A549 (cell line): ENCODE measurements around the gene DAD1. TPM values are rescaled to one million over a fixed set of nuclear protein-coding genes. Genes with fewer than 3 reads are reported as not detected.

Experiments
- ATAC-seq, 2 experiments: fragments of 200-7000 bp in 1 of 2; fragments of >200 bp in 1 of 2; cut with Nextera tagmentation in 1 of 2; cut with Tn5 transposase in 1 of 2; 3 replicates each; pipeline versions ENCODE4 v1.8.0 to v1.9.1; 2018 to 2020; ENCODE audit warnings: mild to moderate bottlenecking in 1 of 2, moderate library complexity in 1 of 2
- CTCF ChIA-PET: fragments of 300-600 bp; sonication (Branson Sonifier 250); formaldehyde crosslinking; extraction: SDS; loops from one replicate; lab custom pipeline; 2021; ENCODE audit warnings: antibody characterized with exemption, inconsistent platforms; lab: Yijun Ruan, JAX
- POLR2A ChIA-PET: fragments of 350-600 bp; formaldehyde crosslinking; extraction: SDS; loops from one replicate; lab custom pipeline; 2021; ENCODE audit warnings: antibody characterized with exemption, inconsistent platforms; lab: Yijun Ruan, JAX
- DNase-seq, 2 experiments: peaks; one replicate each; pipeline versions ENCODE4 v3.0.0 to v3.0.0-alpha.2; 2011 to 2016; ENCODE audit warnings: low read depth in 1 of 2, low spot score in 1 of 2
- FAIRE-seq: peaks from 2 replicates; lab custom pipeline; 2011; peaks lifted over from hg19 to GRCh38; lab: Jason Lieb, UNC
- H3K27ac ChIP-seq, 2 experiments: fragments of >200 bp; sonication (Bioruptor Twin); formaldehyde crosslinking; 3 replicates each; pipeline ENCODE4 v1.5.1; 2016 to 2017
- H3K4me1 ChIP-seq: fragments of >200 bp; sonication (Bioruptor Twin); formaldehyde crosslinking; 3 replicates; pipeline ENCODE4 v1.6.1; 2016
- H3K4me2 ChIP-seq: fragments of >200 bp; sonication (Bioruptor Twin); formaldehyde crosslinking; 3 replicates; pipeline ENCODE4 v1.6.1; 2016
- H3K4me3 ChIP-seq: fragments of >200 bp; sonication (Bioruptor Twin); formaldehyde crosslinking; 3 replicates; pipeline ENCODE4 v1.5.1; 2016
- H3K9me3 ChIP-seq: fragments of >200 bp; sonication (Bioruptor Twin); formaldehyde crosslinking; 3 replicates; pipeline ENCODE4 v1.6.1; 2016
- CBX2 ChIP-seq: fragments of 200-600 bp; sonication (generic); IDR thresholded peaks from 2 replicates; pipeline ENCODE4 v1.6.1; 2016; ENCODE audit warnings: low read depth, mild to moderate bottlenecking, borderline replicate concordance
- EHMT2 ChIP-seq: fragments of 200-600 bp; sonication (generic); IDR thresholded peaks from 2 replicates; pipeline ENCODE4 v1.6.1; 2016; ENCODE audit warnings: antibody characterized with exemption, low read depth, mild to moderate bottlenecking, moderate library complexity
- FOXS1 ChIP-seq: fragments of 250-450 bp; sonication (Bioruptor Pico); IDR thresholded peaks from 2 replicates; pipeline ENCODE4 v1.5.0; 2020; ENCODE audit warnings: mild to moderate bottlenecking, moderate library complexity
- HDAC2 ChIP-seq: fragments of 200-600 bp; sonication (generic); IDR thresholded peaks from 2 replicates; pipeline ENCODE4 v1.6.1; 2016
- HEYL ChIP-seq: fragments of 250-450 bp; sonication (Bioruptor Pico); IDR thresholded peaks from 2 replicates; pipeline ENCODE4 v1.8.0; 2021; ENCODE audit warnings: mild to moderate bottlenecking, moderate library complexity
- HOXB13 ChIP-seq: fragments of 250-450 bp; sonication (Bioruptor Pico); IDR thresholded peaks from 2 replicates; pipeline ENCODE4 v1.5.0; 2020; ENCODE audit warnings: low read depth, mild to moderate bottlenecking, moderate library complexity
- HOXB5 ChIP-seq: fragments of 250-450 bp; sonication (Bioruptor Pico); IDR thresholded peaks from 2 replicates; pipeline ENCODE4 v1.5.0; 2020; ENCODE audit warnings: mild to moderate bottlenecking, moderate library complexity
- JUN ChIP-seq, 2 experiments: fragments of >200 bp; sonication (Bioruptor Twin); formaldehyde crosslinking; IDR thresholded peaks; 2 replicates in 1 of 2; 3 replicates in 1 of 2; pipeline ENCODE4 v1.6.1; 2016 to 2017
- MAX ChIP-seq: IDR thresholded peaks from 2 replicates; pipeline ENCODE4 v1.6.1; 2012
- MAZ ChIP-seq: fragments of 150-350 bp; IDR thresholded peaks from 2 replicates; pipeline ENCODE4 v1.6.1; 2014; ENCODE audit warnings: antibody characterized with exemption, low read depth, low read length, borderline replicate concordance
- MYC ChIP-seq: IDR thresholded peaks from 2 replicates; pipeline ENCODE4 v1.6.1; 2012; ENCODE audit warnings: mild to moderate bottlenecking, inconsistent platforms, low read length, improper control_type of control experiment, borderline replicate concordance
- POLR2AphosphoS2 ChIP-seq: conservative IDR thresholded peaks from 2 replicates; pipeline ENCODE4 v1.6.1; 2012; ENCODE audit warnings: low read length, improper control_type of control experiment, inconsistent platforms
- RFX5 ChIP-seq: fragments of 450-650 bp; IDR thresholded peaks from 2 replicates; pipeline ENCODE4 v1.7.1; 2014; ENCODE audit warnings: antibody characterized with exemption, mild to moderate bottlenecking, moderate library complexity
- RNF2 ChIP-seq: fragments of 200-600 bp; sonication (generic); IDR thresholded peaks from 2 replicates; pipeline ENCODE4 v1.6.1; 2016; ENCODE audit warnings: low read depth, mild to moderate bottlenecking, antibody characterized with exemption, moderate library complexity, borderline replicate concordance
- SREBF2 ChIP-seq: fragments of 450-650 bp; IDR thresholded peaks from 2 replicates; pipeline ENCODE4 v1.6.1; 2014; ENCODE audit warnings: mild to moderate bottlenecking, moderate library complexity
- TFCP2L1 ChIP-seq: fragments of 250-450 bp; sonication (Bioruptor Pico); IDR thresholded peaks from 2 replicates; pipeline ENCODE4 v1.5.0; 2021; ENCODE audit warnings: mild to moderate bottlenecking
- USF2 ChIP-seq: fragments of 450-650 bp; IDR thresholded peaks from 2 replicates; pipeline ENCODE4 v1.6.1; 2014; ENCODE audit warnings: antibody characterized with exemption
- ZFP36 ChIP-seq: fragments of 450-650 bp; IDR thresholded peaks from 2 replicates; pipeline ENCODE4 v1.6.1; 2014; ENCODE audit warnings: borderline replicate concordance; ENCODE audit not compliant: partially characterized antibody
- ZNF302 ChIP-seq: fragments of 250-450 bp; sonication (Bioruptor Pico); IDR thresholded peaks from 2 replicates; pipeline ENCODE4 v1.9.0; 2021; ENCODE audit warnings: inconsistent platforms, mild to moderate bottlenecking, moderate library complexity
- WGBS: methylation state at CpG from one replicate; pipeline ENCODE4 v1.1.6; 2017; ENCODE audit errors: missing lambda C conversion rate; 5-methylcytosine and 5-hydroxymethylcytosine counted together
- polyA plus RNA-seq, 4 experiments: library from polyadenylated mRNA; depleted of rRNA in 3 of 4; stranded (reverse); fragments of >200 nt; fragmentation: RNase III in 1 of 4; extraction: RNeasy Plus Mini Kit Qiagen cat#74134 plus additional on column Dnase treatment in 1 of 4; gene quantifications; 2 replicates in 3 of 4; 3 replicates in 1 of 4; pipeline ENCODE4 v1.2.3, GENCODE V29; 2011 to 2017
- TF ChIP-seq, protein P1 (sequence below): fragments of 250-450 bp; sonication (Bioruptor Pico); IDR thresholded peaks from 2 replicates; pipeline ENCODE4 v1.5.0; 2021; ENCODE audit warnings: mild to moderate bottlenecking, moderate library complexity, borderline replicate concordance

DAD1 gene
- polyA plus RNA-seq, 2 of the 4 experiments (the other 2 are of a cell fraction) = 317 to 474 TPM

- Histone ChIP-seq H3K4me1 (no peaks in the 10 kb centered on the region), H3K9me3 (no peaks in the 10 kb centered on the region), H3K4me3 (no peak overlapping the region)
- 55% methylated on average over 4 of the region's 4 CpGs for WGBS
- FAIRE-seq (no peak), DNase-seq (no peak)
- ChIA-PET CTCF (interaction anchor here (0.8 kb wide), 1 partner anchor 20 kb away, joined by 3 read pairs; no protein-coding TSS in a partner anchor), POLR2A (no interaction called here)
- no peak for TF ChIP-seq RNF2
- TF ChIP-seq TFCP2L1 = no peak
- no peak for TF ChIP-seq HOXB5 (CRISPR knock-in tag)
- TF ChIP-seq HDAC2 = no peak
- TF ChIP-seq ZNF302 = no peak
- TF ChIP-seq, protein P1, sequence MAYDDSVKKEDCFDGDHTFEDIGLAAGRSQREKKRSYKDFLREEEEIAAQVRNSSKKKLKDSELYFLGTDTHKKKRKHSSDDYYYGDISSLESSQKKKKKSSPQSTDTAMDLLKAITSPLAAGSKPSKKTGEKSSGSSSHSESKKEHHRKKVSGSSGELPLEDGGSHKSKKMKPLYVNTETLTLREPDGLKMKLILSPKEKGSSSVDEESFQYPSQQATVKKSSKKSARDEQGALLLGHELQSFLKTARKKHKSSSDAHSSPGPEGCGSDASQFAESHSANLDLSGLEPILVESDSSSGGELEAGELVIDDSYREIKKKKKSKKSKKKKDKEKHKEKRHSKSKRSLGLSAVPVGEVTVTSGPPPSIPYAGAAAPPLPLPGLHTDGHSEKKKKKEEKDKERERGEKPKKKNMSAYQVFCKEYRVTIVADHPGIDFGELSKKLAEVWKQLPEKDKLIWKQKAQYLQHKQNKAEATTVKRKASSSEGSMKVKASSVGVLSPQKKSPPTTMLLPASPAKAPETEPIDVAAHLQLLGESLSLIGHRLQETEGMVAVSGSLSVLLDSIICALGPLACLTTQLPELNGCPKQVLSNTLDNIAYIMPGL = no peak
- no peak for TF ChIP-seq POLR2AphosphoS2
- no peak for TF ChIP-seq MAX
- no peak for TF ChIP-seq FOXS1 (CRISPR knock-in tag)
- TF ChIP-seq HOXB13 = no peak
- TF ChIP-seq SREBF2 = no peak
- TF ChIP-seq, all 56 proteins: peak for 0
- ATAC-seq = no peak
- Histone ChIP-seq H3K4me2 (no peak overlapping the region), H3K27ac (no peak overlapping the region)
Observed at GRCh38 chr14:22521449-22522239, 67.4 kb downstream of the DAD1 start.

DNA sequence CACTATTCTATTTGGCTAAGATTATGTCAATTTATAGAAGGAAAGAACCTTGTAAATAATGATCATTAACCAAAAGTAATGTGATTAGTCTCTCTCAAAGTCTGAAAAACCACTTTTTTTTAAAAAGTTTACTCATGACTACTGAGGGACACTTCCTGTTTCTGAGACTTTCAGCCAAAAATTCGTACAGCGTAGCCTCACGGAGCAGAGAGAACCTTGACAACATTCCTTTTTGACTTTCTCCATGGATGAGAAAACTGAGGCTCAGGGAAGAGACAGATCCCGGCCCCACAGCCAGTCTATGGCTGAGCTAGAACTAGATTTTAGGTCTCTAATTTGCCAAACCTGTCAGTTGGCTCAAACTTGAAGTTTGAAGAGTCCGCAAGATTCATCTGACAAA, 68.2 kb downstream of the DAD1 start:
- FAIRE-seq (no peak), DNase-seq (no peak), ATAC-seq (no peak)
- no peak for TF ChIP-seq MYC
- TF ChIP-seq ZFP36 = no peak
- TF ChIP-seq HOXB5 (CRISPR knock-in tag) = no peak
- TF ChIP-seq JUN (IDR thresholded peaks at IDR 0.05) = no peak
- no peak for TF ChIP-seq RFX5
- no peak for TF ChIP-seq SREBF2
- no peak for TF ChIP-seq CBX2
- no peak for TF ChIP-seq HEYL (CRISPR knock-in tag)
- TF ChIP-seq MAZ = no peak
- 59% methylated on average over 5 of the region's 5 CpGs for WGBS
- Histone ChIP-seq H3K27ac (no peak overlapping the region), H3K4me2 (no peak overlapping the region), H3K9me3 (no peaks in the 10 kb centered on the region), H3K4me3 (no peak overlapping the region), H3K4me1 (no peaks in the 10 kb centered on the region)
- POLR2A ChIA-PET = no interaction called here
- CTCF ChIA-PET = no interaction called here

DNA sequence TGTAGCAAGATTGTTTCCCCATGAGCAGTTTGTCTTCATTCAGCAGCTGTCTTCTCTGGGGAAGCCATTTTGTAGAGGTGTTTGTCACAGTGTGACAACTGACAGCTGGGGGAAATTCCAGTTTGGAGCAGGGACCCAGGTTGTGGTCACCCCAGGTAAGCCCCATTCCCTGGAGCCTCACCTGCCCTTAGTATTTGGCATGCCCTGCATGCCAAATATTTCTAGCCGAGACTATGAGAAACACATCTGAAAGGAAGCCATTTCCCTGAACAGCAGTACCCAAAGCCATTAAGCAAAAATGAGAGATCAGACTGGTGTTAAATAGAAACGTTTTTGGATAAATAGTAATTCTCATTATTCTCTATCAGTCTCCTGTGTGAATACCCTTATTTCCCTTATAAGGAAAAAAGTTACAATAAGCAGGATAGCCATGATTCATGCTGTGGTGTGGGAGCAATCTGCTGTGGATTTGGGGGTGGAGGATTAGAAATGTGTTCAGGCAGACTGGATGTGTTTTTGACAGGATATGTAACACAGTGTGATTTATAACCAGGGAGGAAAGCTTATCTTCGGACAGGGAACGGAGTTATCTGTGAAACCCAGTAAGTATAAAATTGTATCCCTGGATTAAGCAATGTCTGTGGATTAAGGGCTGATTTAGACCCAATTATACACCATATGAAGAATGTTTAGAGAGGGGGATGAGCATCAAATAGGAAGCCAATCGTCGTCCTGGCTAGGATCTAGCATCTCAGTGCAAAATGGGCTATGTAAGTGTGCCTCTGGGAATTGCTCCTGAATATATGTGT, 68.9 kb downstream of the DAD1 start:
- Histone ChIP-seq H3K4me3 (no peak overlapping the region), H3K27ac (no peak overlapping the region), H3K4me1 (no peaks in the 10 kb centered on the region)
- FAIRE-seq = no peak
- POLR2A ChIA-PET = no interaction called here
- ATAC-seq = no peak
- 51% methylated on average over 6 of the region's 6 CpGs for WGBS
- CTCF ChIA-PET = interaction anchor here (1.4 kb wide), 1 partner anchor 36 kb away, joined by 5 read pairs; no protein-coding TSS in a partner anchor
- TF ChIP-seq USF2 (no peak), EHMT2 (no peak), HOXB13 (no peak), POLR2AphosphoS2 (no peak)
- TF ChIP-seq, all 56 proteins: peak for 0
- H3K9me3 ChIP-seq = no peaks in the 10 kb centered on the region
- H3K4me2 ChIP-seq = no peak overlapping the region
- no peak for DNase-seq
